Measurements from ENCODE around the gene ASPDH.

DNA sequence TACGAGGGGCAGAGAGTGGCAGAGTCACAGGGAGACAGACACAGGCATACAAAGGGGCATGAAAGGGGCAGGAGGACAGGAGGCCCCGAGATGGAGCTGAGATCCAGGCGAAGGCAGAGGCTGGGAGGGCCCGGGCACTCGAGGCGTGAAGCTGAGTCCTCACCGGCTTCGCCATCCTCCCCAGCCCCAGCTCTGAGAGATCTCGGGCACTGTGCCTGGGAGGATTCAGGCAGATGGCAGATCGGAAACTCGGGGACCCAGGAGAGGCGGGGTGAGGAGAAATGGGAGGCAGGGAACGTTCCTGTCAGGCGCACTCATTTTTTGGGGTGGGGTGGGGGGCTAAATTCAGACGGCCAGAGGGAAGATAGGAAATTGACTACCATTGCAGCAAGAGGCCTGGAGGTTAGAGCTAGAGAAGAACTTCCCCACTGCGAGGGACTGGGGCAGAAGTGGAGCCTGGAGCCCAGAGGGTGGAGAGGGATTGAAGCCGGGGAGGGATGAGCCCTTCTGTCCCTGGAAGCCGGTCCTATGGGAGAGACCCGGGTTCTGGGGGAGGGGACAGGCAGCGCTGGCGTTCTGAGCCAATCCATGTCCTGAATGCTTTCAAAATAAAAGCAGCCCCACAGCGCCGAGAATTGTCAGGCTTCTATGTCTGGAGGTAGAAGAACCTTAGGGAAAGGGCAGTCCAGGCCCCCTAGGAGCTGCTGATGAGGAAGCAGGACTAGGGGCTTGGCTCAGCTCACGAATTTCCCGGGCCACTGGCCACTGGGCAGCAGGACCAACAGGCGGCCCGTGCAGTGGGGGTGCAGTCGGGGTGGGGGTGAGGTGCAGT, 42.0 kb upstream of the ASPDH start:
- TF ChIP-seq POLR2A (IDR thresholded peaks at IDR 0.05) (no peak), POLR2AphosphoS5 (IDR thresholded peaks at IDR 0.05) (no peak)
- TF ChIP-seq, protein P1, sequence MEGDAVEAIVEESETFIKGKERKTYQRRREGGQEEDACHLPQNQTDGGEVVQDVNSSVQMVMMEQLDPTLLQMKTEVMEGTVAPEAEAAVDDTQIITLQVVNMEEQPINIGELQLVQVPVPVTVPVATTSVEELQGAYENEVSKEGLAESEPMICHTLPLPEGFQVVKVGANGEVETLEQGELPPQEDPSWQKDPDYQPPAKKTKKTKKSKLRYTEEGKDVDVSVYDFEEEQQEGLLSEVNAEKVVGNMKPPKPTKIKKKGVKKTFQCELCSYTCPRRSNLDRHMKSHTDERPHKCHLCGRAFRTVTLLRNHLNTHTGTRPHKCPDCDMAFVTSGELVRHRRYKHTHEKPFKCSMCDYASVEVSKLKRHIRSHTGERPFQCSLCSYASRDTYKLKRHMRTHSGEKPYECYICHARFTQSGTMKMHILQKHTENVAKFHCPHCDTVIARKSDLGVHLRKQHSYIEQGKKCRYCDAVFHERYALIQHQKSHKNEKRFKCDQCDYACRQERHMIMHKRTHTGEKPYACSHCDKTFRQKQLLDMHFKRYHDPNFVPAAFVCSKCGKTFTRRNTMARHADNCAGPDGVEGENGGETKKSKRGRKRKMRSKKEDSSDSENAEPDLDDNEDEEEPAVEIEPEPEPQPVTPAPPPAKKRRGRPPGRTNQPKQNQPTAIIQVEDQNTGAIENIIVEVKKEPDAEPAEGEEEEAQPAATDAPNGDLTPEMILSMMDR (IDR thresholded peaks at IDR 0.05) = no peak
